Trophoblast cell (in vitro differentiated cells and primary cell): ENCODE data around the gene SENP6.

Source experiments
- DNase-seq, 2 donors: peaks; one replicate each; pipeline ENCODE4 v3.0.0-alpha.2; 2016
- H2AFZ ChIP-seq: 2 replicates; pipeline ENCODE4 v1.6.1; 2013; ENCODE audit warnings: low read length, moderate library complexity, mild to moderate bottlenecking; ENCODE audit not compliant: insufficient read depth, poor library complexity
- H2AK5ac ChIP-seq: 2 replicates; pipeline ENCODE4 v1.6.1; 2013; ENCODE audit warnings: mild to moderate bottlenecking, low read length
- H2BK120ac ChIP-seq: 2 replicates; pipeline ENCODE4 v1.6.1; 2013; ENCODE audit warnings: low read length, mild to moderate bottlenecking, moderate library complexity; ENCODE audit not compliant: insufficient read depth, poor library complexity
- H2BK12ac ChIP-seq: 2 replicates; pipeline ENCODE4 v1.6.1; 2013; ENCODE audit warnings: mild to moderate bottlenecking, low read length, moderate library complexity
- H2BK5ac ChIP-seq: 2 replicates; pipeline ENCODE4 v1.6.1; 2013; ENCODE audit warnings: low read length, low read depth, moderate library complexity, mild to moderate bottlenecking; ENCODE audit not compliant: poor library complexity
- H3K14ac ChIP-seq: 2 replicates; pipeline ENCODE4 v1.6.1; 2013; ENCODE audit warnings: mild to moderate bottlenecking, low read length
- H3K18ac ChIP-seq: 2 replicates; pipeline ENCODE4 v1.6.1; 2013; ENCODE audit warnings: mild to moderate bottlenecking, low read length
- H3K23ac ChIP-seq: 2 replicates; pipeline ENCODE4 v1.6.1; 2013; ENCODE audit warnings: low read length
- H3K27ac ChIP-seq: 2 replicates; pipeline ENCODE4 v1.5.1; 2013; ENCODE audit warnings: low read depth, mild to moderate bottlenecking, inconsistent platforms, low read length, moderate library complexity
- H3K27me3 ChIP-seq: 2 replicates; pipeline ENCODE4 v1.6.1; 2013; ENCODE audit warnings: inconsistent platforms, mild to moderate bottlenecking, low read length, moderate library complexity; ENCODE audit not compliant: insufficient read depth
- H3K36me3 ChIP-seq, 2 experiments: 1 replicate in 1 of 2; 2 replicates in 1 of 2; pipeline ENCODE4 v1.6.1; 2013; ENCODE audit warnings: low read length in 2 of 2, mild to moderate bottlenecking in 2 of 2, moderate library complexity in 1 of 2; ENCODE audit not compliant: insufficient read depth in 2 of 2, control insufficient read depth in 1 of 2
- H3K4ac ChIP-seq: 2 replicates; pipeline ENCODE4 v1.6.1; 2013; ENCODE audit warnings: low read depth, mild to moderate bottlenecking, low read length, moderate library complexity
- H3K4me1 ChIP-seq, 2 experiments: 1 replicate in 1 of 2; 2 replicates in 1 of 2; pipeline ENCODE4 v1.6.1; 2013; ENCODE audit warnings: low read length in 2 of 2, mild to moderate bottlenecking in 2 of 2, moderate library complexity in 1 of 2; ENCODE audit not compliant: insufficient read depth in 2 of 2, control insufficient read depth in 1 of 2
- H3K4me2 ChIP-seq: 2 replicates; pipeline ENCODE4 v1.6.1; 2013; ENCODE audit warnings: inconsistent platforms, mild to moderate bottlenecking, low read length, moderate library complexity
- H3K4me3 ChIP-seq: 2 replicates; pipeline ENCODE4 v1.5.1; 2013; ENCODE audit warnings: mild to moderate bottlenecking, low read depth, low read length, inconsistent platforms
- H3K79me1 ChIP-seq: one replicate; pipeline ENCODE4 v1.6.1; 2013; ENCODE audit warnings: low read length
- H3K79me2 ChIP-seq: 2 replicates; pipeline ENCODE4 v1.6.1; 2013; ENCODE audit warnings: low read length, mild to moderate bottlenecking; ENCODE audit not compliant: control insufficient read depth, insufficient read depth, poor library complexity
- H3K9ac ChIP-seq: 2 replicates; pipeline ENCODE4 v1.6.1; 2013; ENCODE audit warnings: mild to moderate bottlenecking, low read length
- H3K9me3 ChIP-seq: 2 replicates; pipeline ENCODE4 v1.6.1; 2013; ENCODE audit warnings: low read depth, mild to moderate bottlenecking, control low read depth, inconsistent platforms, low read length; ENCODE audit not compliant: insufficient read depth
- H4K12ac ChIP-seq: 2 replicates; pipeline ENCODE4 v1.6.1; 2013; ENCODE audit warnings: low read depth, mild to moderate bottlenecking, low read length, moderate library complexity
- H4K8ac ChIP-seq: 2 replicates; pipeline ENCODE4 v1.6.1; 2013; ENCODE audit warnings: low read depth, mild to moderate bottlenecking, low read length, moderate library complexity
- H4K91ac ChIP-seq: one replicate; pipeline ENCODE4 v1.6.1; 2013; ENCODE audit warnings: low read depth, mild to moderate bottlenecking, low read length, moderate library complexity
- WGBS: extraction: QIAGEN DNeasy Blood & Tissue Kit; methylation state at CpG from one replicate; pipeline ENCODE4 v1.1.7; 2013; ENCODE audit warnings: missing lambda C conversion rate; ENCODE audit not compliant: insufficient read length, insufficient coverage; ENCODE audit errors: extremely low coverage; 5-methylcytosine and 5-hydroxymethylcytosine counted together

The SENP6 gene

GRCh38 chr6:75611011-75611701 is 9.5 kb downstream of the SENP6 start:
- Histone ChIP-seq H3K27me3 (no peaks in the 10 kb centered on the region), H3K4me2 (no peak overlapping the region), H3K14ac (no peak overlapping the region), H3K79me2 (peaks cover 15% of the 10 kb centered on the region), H3K4me1 (peaks cover 0 to 5% of the 10 kb centered on the region in 2 experiments), H3K9ac (no peak overlapping the region), H4K12ac (no peak overlapping the region), H3K4ac (no peak overlapping the region), H3K27ac (no peak overlapping the region), H4K91ac (no peak overlapping the region), H4K8ac (no peak overlapping the region), H2AK5ac (no peak overlapping the region), H2AFZ (no peak overlapping the region), H2BK5ac (no peak overlapping the region), H3K4me3 (no peak overlapping the region), H2BK12ac (no peak overlapping the region), H2BK120ac (no peak overlapping the region), H3K9me3 (no peaks in the 10 kb centered on the region), H3K79me1 (no peaks in the 10 kb centered on the region), H3K36me3 (peaks cover 0 to 1% of the 10 kb centered on the region in 2 experiments), H3K23ac (no peak overlapping the region), H3K18ac (no peak overlapping the region)
- no CpG with 5 or more reads among the region's 2 CpGs for WGBS
- no peak for DNase-seq

DNA sequence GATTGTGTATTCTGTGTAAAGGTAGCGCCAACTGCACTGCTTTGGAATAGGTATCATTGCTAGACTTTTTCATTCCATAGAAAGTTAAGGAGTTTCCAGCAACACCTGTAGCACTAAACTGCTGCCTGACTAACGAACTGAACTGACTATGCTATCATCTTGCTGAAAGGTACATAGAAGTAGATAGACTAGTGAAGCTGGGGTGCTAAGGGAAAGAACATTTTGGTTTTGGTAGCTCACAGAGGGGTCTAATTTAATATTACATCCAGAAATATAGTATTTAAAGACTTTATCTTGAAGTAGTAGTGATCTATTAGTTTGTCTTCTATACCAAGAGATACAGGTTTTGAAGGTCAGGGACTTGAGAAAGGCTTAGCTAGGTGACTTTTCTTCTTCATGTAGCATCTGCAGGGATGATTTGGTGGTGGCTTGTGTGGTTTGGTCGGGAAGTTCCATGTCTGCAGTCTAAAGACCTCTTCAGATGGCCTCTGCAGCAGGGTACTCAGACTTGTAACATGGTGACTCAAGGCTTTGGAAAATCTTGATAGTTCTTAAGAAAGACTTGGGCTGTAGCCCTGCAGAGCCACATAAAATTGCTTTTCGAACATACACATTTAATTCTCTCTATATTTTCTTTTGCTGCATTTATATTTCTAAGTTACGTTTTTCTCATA is 10.2 kb downstream of the SENP6 start:
- H3K79me2 ChIP-seq: peaks cover 16% of the 10 kb centered on the region
- H3K23ac ChIP-seq: no peak overlapping the region
- no peak overlapping the region for H3K27ac ChIP-seq
- H3K4me1 ChIP-seq: peaks cover 0 to 5% of the 10 kb centered on the region in 2 experiments
- no peaks in the 10 kb centered on the region for H3K27me3 ChIP-seq
- no peaks in the 10 kb centered on the region for H3K79me1 ChIP-seq
- H3K9ac ChIP-seq: no peak overlapping the region
- H2BK12ac ChIP-seq: no peak overlapping the region
- no CpG with 5 or more reads among the region's 5 CpGs for WGBS
- H3K4me3 ChIP-seq: no peak overlapping the region
- H3K4ac ChIP-seq: peak overlapping the region; percentile 78
- H3K36me3 ChIP-seq: peaks cover 0 to 1% of the 10 kb centered on the region in 2 experiments
- H3K4me2 ChIP-seq: no peak overlapping the region
- H3K9me3 ChIP-seq: no peaks in the 10 kb centered on the region
- no peak overlapping the region for H2AK5ac ChIP-seq
- no peak overlapping the region for H4K12ac ChIP-seq
- H3K18ac ChIP-seq: no peak overlapping the region
- no peak overlapping the region for H2BK5ac ChIP-seq
- H4K91ac ChIP-seq: no peak overlapping the region
- no peak overlapping the region for H4K8ac ChIP-seq
- no peak overlapping the region for H3K14ac ChIP-seq
- DNase-seq: no peak
- no peak overlapping the region for H2AFZ ChIP-seq
- no peak overlapping the region for H2BK120ac ChIP-seq

DNA sequence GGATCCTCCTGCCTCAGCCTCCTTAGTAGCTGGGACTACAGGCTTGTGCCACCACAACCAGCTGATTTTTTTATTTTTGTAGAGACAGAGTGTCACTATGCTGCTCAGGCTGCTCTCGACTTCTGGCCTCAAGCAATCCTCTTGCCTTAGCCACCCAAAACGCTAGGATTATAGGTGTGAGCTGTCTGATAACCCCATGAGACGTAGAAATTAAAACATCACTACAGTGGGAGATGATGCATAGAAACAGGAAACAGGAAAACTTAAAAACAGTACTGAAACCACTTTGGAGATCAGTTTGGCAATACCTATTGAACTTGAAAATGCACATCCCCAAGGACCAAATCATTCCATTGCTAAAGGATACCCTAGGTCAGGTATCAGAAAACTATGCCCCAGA is 10.8 kb downstream of the SENP6 start:
- Histone ChIP-seq H2BK12ac (no peak overlapping the region), H3K23ac (no peak overlapping the region), H3K27ac (no peak overlapping the region), H4K12ac (no peak overlapping the region), H2AFZ (no peak overlapping the region), H2BK120ac (no peak overlapping the region), H3K79me2 (peaks cover 14% of the 10 kb centered on the region), H3K4me1 (peaks cover 0 to 5% of the 10 kb centered on the region in 2 experiments), H4K8ac (no peak overlapping the region), H3K36me3 (no peaks in the 10 kb centered on the region), H4K91ac (no peak overlapping the region), H3K18ac (no peak overlapping the region), H3K9me3 (no peaks in the 10 kb centered on the region), H2BK5ac (no peak overlapping the region), H3K14ac (no peak overlapping the region), H3K4me2 (no peak overlapping the region), H3K9ac (no peak overlapping the region), H2AK5ac (no peak overlapping the region), H3K27me3 (no peaks in the 10 kb centered on the region), H3K79me1 (no peaks in the 10 kb centered on the region), H3K4me3 (no peak overlapping the region), H3K4ac (peak overlapping the region; percentile 78)
- no CpG with 5 or more reads among the region's 3 CpGs for WGBS
- no peak for DNase-seq

DNA sequence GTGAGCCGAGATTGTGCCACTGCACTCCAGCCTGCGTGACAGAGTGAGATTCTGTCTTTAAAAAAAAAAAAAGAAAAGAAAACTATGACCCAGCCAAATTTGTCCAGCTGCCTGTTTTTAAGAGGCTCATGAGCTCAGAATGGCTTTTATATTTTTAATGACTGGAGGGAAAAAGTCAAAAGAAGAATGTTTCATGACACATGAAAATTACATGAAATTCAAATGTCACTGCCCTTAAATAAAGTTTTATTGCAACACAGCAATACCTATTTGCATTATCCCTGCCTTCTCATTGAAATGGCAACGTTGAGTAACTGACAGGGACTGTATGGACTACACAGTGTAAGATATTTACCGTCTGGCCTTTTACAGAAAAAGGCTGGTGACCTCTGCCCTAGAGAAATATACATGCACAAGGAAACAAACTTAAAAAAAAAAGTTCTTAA is 11.4 kb downstream of the SENP6 start:
- Histone ChIP-seq H3K79me1 (no peaks in the 10 kb centered on the region), H4K8ac (no peak overlapping the region), H4K91ac (no peak overlapping the region), H3K4me2 (no peak overlapping the region), H3K9ac (no peak overlapping the region), H3K4me1 (peaks cover 0 to 5% of the 10 kb centered on the region in 2 experiments), H2BK120ac (no peak overlapping the region), H2AK5ac (no peak overlapping the region), H3K36me3 (no peaks in the 10 kb centered on the region), H3K79me2 (peaks cover 13% of the 10 kb centered on the region), H3K9me3 (no peaks in the 10 kb centered on the region), H3K27me3 (no peaks in the 10 kb centered on the region), H3K4ac (no peak overlapping the region), H4K12ac (no peak overlapping the region), H3K14ac (no peak overlapping the region), H3K4me3 (no peak overlapping the region), H3K18ac (no peak overlapping the region), H3K23ac (no peak overlapping the region), H2AFZ (no peak overlapping the region), H3K27ac (no peak overlapping the region), H2BK5ac (no peak overlapping the region), H2BK12ac (no peak overlapping the region)
- DNase-seq: peak in 1 of 2 donors; percentile 25
- no CpG with 5 or more reads among the region's 4 CpGs for WGBS
